HEK293T (cell line): ENCODE measurements around the gene CIT.

Source experiments
- CTCF ChIA-PET: fragments of 350-600 bp; formaldehyde crosslinking; extraction: SDS; loops from one replicate; lab custom pipeline; 2021; ENCODE audit warnings: antibody characterized with exemption, inconsistent platforms; lab: Yijun Ruan, JAX
- POLR2A ChIA-PET: fragments of 350-600 bp; formaldehyde crosslinking; extraction: SDS; loops from one replicate; lab custom pipeline; 2020; ENCODE audit warnings: antibody characterized with exemption, inconsistent platforms; lab: Yijun Ruan, JAX
- DNase-seq: peaks from one replicate; pipeline ENCODE4 v3.0.0; 2012; ENCODE audit warnings: mixed read lengths; ENCODE audit errors: extremely low spot score
- ARNT ChIP-seq: fragments of 450-650 bp; IDR thresholded peaks from 2 replicates; pipeline ENCODE4 v1.6.1; 2017; ENCODE audit warnings: mild to moderate bottlenecking
- BHLHE40 ChIP-seq: fragments of 450-650 bp; IDR thresholded peaks from 2 replicates; pipeline ENCODE4 v1.6.1; 2016; ENCODE audit warnings: mild to moderate bottlenecking, moderate library complexity, borderline replicate concordance
- CTBP1 ChIP-seq: fragments of 450-650 bp; IDR thresholded peaks from 2 replicates; pipeline ENCODE4 v1.6.1; 2016; ENCODE audit warnings: borderline replicate concordance
- ELF4 ChIP-seq: fragments of 450-650 bp; IDR thresholded peaks from 2 replicates; pipeline ENCODE4 v1.6.1; 2017; ENCODE audit warnings: antibody characterized with exemption
- FOXA1 ChIP-seq: fragments of 450-650 bp; IDR thresholded peaks from 2 replicates; pipeline ENCODE4 v1.6.1; 2016; ENCODE audit warnings: mild to moderate bottlenecking
- FOXK2 ChIP-seq: fragments of 450-650 bp; IDR thresholded peaks from 2 replicates; pipeline ENCODE4 v1.6.1; 2016; ENCODE audit warnings: mild to moderate bottlenecking
- FOXM1 ChIP-seq: fragments of 450-650 bp; IDR thresholded peaks from 2 replicates; pipeline ENCODE4 v1.6.1; 2017; ENCODE audit warnings: mild to moderate bottlenecking, borderline replicate concordance
- HDGF ChIP-seq: fragments of 450-650 bp; IDR thresholded peaks from 2 replicates; pipeline ENCODE4 v1.6.1; 2017; ENCODE audit warnings: antibody characterized with exemption, borderline replicate concordance
- L3MBTL2 ChIP-seq: fragments of 450-650 bp; conservative IDR thresholded peaks from 2 replicates; pipeline ENCODE4 v1.6.1; 2016; ENCODE audit warnings: mild to moderate bottlenecking
- LEF1 ChIP-seq: fragments of 450-650 bp; IDR thresholded peaks from 2 replicates; pipeline ENCODE4 v1.6.1; 2017; ENCODE audit warnings: mild to moderate bottlenecking, borderline replicate concordance
- NFRKB ChIP-seq: fragments of 450-650 bp; IDR thresholded peaks from 2 replicates; pipeline ENCODE4 v1.6.1; 2016; ENCODE audit warnings: mild to moderate bottlenecking, moderate library complexity
- PKNOX1 ChIP-seq: fragments of 450-650 bp; IDR thresholded peaks from 2 replicates; pipeline ENCODE4 v1.6.1; 2016
- SP1 ChIP-seq: fragments of 450-650 bp; IDR thresholded peaks from 2 replicates; pipeline ENCODE4 v1.6.1; 2017
- SUZ12 ChIP-seq: fragments of 450-650 bp; IDR thresholded peaks from 2 replicates; pipeline ENCODE4 v1.6.1; 2016; ENCODE audit warnings: mild to moderate bottlenecking
- TARDBP ChIP-seq: fragments of 450-650 bp; IDR thresholded peaks from 2 replicates; pipeline ENCODE4 v1.6.1; 2016
- ZNF384 ChIP-seq: fragments of 450-650 bp; IDR thresholded peaks from 2 replicates; pipeline ENCODE4 v1.6.1; 2016

The CIT gene

GRCh38 chr12:119681728-119682638 is 195.1 kb downstream of the CIT start:
- DNase-seq, result no peak
- CTCF ChIA-PET, result interaction anchor here (1.4 kb wide), 1 partner anchor 39 kb away, joined by 3 read pairs; no protein-coding TSS in a partner anchor

GRCh38 chr12:119681111-119681510 is 196.0 kb downstream of the CIT start:
- POLR2A ChIA-PET, result interaction anchor here (1.1 kb wide), 1 partner anchor 9 kb away, joined by 3 read pairs; no protein-coding TSS in a partner anchor
- DNase-seq, result no peak
- TF ChIP-seq ARNT, result no peak
- TF ChIP-seq FOXA1, result no peak
- no peak for TF ChIP-seq ZNF384
- TF ChIP-seq SUZ12, result no peak
- no peak for TF ChIP-seq FOXK2
- no peak for TF ChIP-seq LEF1
- TF ChIP-seq HDGF, result no peak
- TF ChIP-seq BHLHE40, result no peak
- TF ChIP-seq SP1, result no peak
- TF ChIP-seq ELF4, result no peak
- no peak for TF ChIP-seq FOXM1
- no peak for TF ChIP-seq NFRKB
- no peak for TF ChIP-seq TARDBP
- no peak for TF ChIP-seq L3MBTL2
- CTCF ChIA-PET, result interaction anchor here (1.4 kb wide), 1 partner anchor 38 kb away, joined by 3 read pairs; no protein-coding TSS in a partner anchor

More at GRCh38 chr12:119681728-119682638, 195.1 kb downstream of the CIT start:
- POLR2A ChIA-PET, result interaction anchor here (1.1 to 1.3 kb wide), 2 partner anchors 8 to 10 kb away, joined by 3 to 4 read pairs; no protein-coding TSS in a partner anchor
- no peak for TF ChIP-seq FOXA1
- no peak for TF ChIP-seq HDGF
- TF ChIP-seq LEF1, result no peak
- TF ChIP-seq FOXM1, result no peak
- TF ChIP-seq BHLHE40, result no peak
- TF ChIP-seq CTBP1, result no peak
- TF ChIP-seq L3MBTL2, result no peak
- TF ChIP-seq NFRKB, result no peak
- TF ChIP-seq FOXK2, result no peak
- no peak for TF ChIP-seq ZNF384
- no peak for TF ChIP-seq TARDBP
- no peak for TF ChIP-seq SP1
- no peak for TF ChIP-seq ELF4
- no peak for TF ChIP-seq PKNOX1
- no peak for TF ChIP-seq SUZ12
- no peak for TF ChIP-seq ARNT

DNA sequence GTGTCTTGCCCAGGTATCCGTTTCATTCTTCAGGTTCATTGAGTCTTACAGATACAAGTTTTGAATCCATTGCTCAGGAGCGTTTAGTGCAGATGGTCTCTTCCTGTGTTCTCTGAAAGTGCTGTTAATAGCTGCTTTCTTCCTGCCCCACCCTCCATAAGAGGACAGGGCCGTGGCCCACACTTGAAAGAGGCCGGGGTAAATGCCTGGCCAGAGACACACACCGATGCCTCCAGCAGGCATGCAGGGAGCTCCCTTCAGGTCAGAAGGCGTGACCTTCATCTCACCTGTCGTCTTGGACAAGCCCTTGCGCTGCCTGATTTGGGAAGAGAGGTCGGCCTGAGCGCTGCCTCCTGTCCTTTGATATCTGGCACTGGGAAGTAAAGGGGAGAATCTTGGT is 197.6 kb downstream of the CIT start:
- no peak for TF ChIP-seq NFRKB
- TF ChIP-seq ZNF384, result no peak
- no peak for TF ChIP-seq HDGF
- no peak for TF ChIP-seq TARDBP
- TF ChIP-seq SP1, result no peak
- CTCF ChIA-PET, result no interaction called here
- DNase-seq, result no peak
- POLR2A ChIA-PET, result interaction anchor here (0.8 kb wide), 1 partner anchor 12 kb away, joined by 3 read pairs; the partner anchor contains the start of gene PRKAB1

DNA sequence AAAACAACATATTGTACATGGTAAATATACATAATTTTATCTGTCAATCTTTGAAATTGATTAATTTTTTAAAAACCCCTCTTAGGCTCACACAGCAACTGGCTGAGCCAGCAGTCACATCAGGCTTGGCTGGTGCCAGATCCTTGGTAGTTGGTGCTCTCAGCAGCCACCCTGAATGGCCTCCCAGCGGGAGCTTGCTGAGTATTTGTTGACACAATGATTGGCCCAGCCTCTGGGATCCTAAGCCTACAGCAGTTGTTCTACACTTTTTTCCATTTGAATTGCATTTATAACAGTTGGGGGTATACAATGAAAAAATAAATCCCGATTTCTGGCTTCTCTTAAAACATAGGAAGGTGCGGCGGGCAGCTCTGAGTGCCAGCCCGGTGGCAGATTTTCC is 198.0 kb downstream of the CIT start:
- no peak for TF ChIP-seq NFRKB
- no peak for TF ChIP-seq TARDBP
- TF ChIP-seq L3MBTL2, result no peak
- no peak for TF ChIP-seq PKNOX1
- TF ChIP-seq HDGF, result no peak
- TF ChIP-seq ARNT, result no peak
- no peak for TF ChIP-seq ELF4
- no peak for TF ChIP-seq CTBP1
- CTCF ChIA-PET, result no interaction called here
- DNase-seq, result no peak
- POLR2A ChIA-PET, result no interaction called here

DNA sequence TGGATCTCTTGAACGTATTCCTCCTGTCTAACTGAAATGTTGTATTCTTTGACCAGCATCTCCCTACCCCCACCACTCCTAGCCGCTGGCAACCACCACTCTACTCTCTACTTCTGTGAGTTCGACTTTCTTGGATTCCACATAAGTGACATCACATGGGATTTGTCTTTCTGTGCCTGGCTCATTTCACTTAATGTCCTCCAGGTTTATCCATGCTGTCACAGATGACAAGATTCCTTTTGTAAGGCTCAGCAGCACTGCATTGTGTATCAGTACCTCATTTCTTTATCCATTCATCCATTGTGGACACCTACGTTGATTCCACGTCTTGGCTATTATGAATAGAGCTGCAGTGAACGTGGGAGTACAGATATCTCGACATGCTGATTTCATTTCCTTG is 198.7 kb downstream of the CIT start:
- DNase-seq, result no peak
- POLR2A ChIA-PET, result no interaction called here
- CTCF ChIA-PET, result no interaction called here
- TF ChIP-seq L3MBTL2 (no peak), HDGF (no peak), TARDBP (no peak), SUZ12 (no peak), FOXK2 (no peak), ZNF384 (no peak), PKNOX1 (no peak), ELF4 (no peak), FOXM1 (no peak), BHLHE40 (no peak), LEF1 (no peak), FOXA1 (no peak), CTBP1 (no peak), ARNT (no peak), SP1 (no peak), NFRKB (no peak)

DNA sequence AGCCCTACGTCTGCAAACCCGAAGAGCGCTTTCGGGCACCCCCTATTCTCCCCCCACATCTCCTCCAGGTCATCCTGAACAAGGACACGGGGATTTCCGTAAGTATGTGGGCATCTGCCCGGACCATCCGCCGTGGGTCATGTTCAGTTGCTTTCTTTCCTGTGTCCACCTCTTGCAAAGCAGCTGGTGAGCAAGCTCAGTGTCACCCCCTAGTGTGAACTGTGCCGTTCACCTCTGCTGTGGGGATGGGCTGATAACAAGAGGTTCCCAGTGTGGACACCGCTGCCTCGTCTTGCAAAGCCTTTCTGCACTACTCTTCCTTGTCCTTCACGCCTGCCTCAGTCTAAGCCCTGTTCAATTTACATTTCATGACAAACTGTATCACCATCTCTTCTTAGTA is 200.5 kb downstream of the CIT start:
- DNase-seq, result no peak
- POLR2A ChIA-PET, result no interaction called here
- no peak for TF ChIP-seq FOXA1
- no peak for TF ChIP-seq L3MBTL2
- TF ChIP-seq NFRKB, result no peak
- TF ChIP-seq SUZ12, result no peak
- no peak for TF ChIP-seq ELF4
- no peak for TF ChIP-seq FOXK2
- TF ChIP-seq ARNT, result no peak
- no peak for TF ChIP-seq SP1
- TF ChIP-seq LEF1, result no peak
- TF ChIP-seq FOXM1, result no peak
- TF ChIP-seq TARDBP, result no peak
- TF ChIP-seq HDGF, result no peak
- TF ChIP-seq BHLHE40, result no peak
- no peak for TF ChIP-seq ZNF384
- no peak for TF ChIP-seq CTBP1
- no peak for TF ChIP-seq PKNOX1
- CTCF ChIA-PET, result interaction anchor here (1.2 kb wide), 1 partner anchor 9 kb away, joined by 3 read pairs; the partner anchor contains the start of gene PRKAB1
